Islet precursor cell (in vitro differentiated cells): ENCODE data around the gene ZNF3.
A peak's percentile ranks its signal among the peaks of the same experiment; 100 is the strongest.

ENCODE experiments used
- DNase-seq: peaks from one replicate; pipeline ENCODE4 v3.0.0-alpha.2; 2018

The ZNF3 gene

DNA sequence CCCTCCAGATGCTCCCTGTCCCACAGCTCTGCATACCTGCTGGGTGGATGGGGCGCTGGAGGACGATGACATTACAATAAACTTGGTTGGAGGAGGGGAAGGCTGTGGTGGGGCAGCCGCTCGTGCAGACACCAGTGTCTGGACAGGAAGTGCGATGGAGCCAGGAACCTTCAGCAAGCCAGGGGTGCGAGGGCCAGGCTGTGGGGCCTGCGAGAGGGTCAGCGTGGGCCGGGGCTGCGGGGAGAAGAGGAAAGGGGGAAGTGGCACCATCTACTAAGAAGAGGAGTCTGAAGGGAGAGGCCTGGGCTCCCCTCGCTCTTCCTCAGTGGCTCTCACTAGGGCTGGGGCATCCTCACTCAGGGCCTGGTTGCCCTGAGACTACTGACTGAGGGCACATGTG is 26.4 kb upstream of the ZNF3 start:
- DNase-seq, result no peak

DNA sequence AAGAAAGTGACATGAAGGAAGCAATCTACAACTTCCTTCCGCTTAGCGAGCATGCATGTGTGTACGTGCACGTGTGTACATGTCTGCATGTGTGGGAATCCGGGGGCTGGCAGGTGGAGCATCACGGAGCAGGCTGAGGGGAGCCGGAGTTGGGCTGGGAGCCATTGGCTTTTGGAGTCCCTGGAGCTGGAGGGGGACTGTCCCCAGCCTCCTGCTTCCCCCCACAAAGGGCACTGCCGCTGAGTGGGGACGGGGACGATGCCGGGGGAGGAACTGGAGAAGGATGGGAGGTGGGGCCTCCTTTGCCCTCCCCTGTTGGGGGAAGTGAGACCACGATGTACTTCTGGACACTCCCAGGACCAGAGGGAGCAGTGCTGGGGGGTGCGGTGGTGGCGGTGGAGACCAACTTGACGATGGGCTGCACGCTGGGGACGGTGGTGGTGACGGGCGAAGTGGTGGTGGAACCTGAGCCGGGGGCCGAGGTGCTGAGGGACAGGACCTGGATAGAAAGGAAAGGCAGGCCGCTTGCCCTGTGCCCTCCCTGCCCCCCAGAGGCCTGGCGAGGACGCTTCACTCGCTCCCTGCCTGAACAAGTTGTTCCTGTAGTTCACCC is 25.7 kb upstream of the ZNF3 start:
- no peak for DNase-seq

DNA sequence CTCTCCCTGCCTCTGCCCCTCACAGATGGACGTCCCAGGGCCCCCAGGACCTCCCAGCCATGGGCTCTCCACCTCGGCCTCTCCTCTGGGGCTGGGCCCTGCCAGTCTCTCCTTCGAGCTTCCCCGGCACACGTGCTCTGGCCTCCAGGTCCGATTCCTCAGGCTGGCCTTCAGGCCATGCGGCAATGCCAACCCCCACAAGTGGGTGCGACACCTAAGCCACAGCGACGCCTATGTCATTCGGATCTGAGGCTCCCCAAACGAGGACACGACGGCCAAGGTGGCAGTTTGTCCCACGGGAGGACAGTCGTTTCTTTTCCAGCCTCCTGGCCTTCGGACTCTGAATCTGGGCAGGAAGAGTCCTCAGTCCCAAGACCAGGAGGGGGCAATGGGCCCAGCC is 25.1 kb upstream of the ZNF3 start:
- DNase-seq, result no peak

DNA sequence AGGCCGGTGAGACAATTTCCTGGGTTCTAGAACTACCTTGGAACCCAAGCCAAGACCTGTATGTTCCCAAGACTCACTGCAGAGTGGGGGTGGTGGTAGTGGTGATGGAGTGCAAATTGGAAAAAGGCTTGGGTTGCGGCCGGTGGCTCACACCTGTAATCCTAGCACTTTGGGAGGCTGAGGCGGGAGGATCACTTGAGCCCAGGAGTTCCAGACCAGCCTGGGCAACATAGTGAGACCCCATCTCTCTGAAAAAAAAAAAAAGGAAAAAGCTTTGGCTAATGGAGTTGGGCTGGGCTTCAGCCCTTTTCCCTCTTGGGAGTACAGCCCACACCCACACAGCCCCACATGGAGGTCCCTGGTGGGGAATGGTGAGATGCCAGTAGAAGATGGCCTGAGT is 24.0 kb upstream of the ZNF3 start:
- no peak for DNase-seq

DNA sequence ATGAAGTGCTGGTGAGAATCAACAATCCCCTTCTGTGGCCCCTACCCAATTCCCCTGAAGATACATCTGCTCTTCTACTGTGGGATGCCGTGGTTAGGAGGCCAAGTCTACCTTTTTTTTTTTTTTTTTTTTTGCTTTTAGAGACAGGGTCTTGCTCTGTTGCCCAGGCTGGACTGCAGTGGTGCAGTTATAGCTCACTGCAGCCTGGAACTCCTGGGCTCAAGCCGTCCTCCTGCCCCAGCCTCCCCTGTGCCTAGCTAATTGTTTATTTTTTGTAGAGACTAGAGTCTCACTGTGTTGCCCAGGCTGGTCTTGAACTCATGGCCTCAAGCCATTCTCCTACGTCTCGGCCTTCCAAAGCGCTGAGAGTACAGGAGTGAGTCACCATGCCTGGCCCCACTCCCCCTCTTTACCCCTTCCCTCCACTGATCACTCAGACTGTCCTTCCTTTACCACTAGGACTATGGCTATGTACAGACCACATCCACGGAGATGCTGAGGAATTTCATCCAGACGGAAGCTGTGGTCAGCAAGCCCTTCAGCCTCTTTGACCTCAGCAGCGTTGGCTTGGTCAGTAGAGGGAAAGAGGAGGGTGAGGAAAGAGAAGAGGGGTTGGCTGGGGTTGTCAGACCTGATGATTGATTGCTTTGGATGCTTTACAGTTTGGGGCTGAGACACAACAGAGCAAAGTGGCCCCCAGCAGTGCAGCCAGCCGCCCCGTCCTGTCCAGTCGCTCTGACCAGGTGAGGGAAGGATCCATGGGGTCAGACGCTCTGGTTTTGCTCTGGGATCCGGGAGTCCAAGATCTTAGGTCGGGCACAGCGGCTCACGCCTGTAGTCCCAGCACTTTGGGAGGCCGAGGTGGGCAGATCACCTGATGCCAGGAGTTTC is 21.7 kb upstream of the ZNF3 start:
- peak; percentile 88 for DNase-seq

DNA sequence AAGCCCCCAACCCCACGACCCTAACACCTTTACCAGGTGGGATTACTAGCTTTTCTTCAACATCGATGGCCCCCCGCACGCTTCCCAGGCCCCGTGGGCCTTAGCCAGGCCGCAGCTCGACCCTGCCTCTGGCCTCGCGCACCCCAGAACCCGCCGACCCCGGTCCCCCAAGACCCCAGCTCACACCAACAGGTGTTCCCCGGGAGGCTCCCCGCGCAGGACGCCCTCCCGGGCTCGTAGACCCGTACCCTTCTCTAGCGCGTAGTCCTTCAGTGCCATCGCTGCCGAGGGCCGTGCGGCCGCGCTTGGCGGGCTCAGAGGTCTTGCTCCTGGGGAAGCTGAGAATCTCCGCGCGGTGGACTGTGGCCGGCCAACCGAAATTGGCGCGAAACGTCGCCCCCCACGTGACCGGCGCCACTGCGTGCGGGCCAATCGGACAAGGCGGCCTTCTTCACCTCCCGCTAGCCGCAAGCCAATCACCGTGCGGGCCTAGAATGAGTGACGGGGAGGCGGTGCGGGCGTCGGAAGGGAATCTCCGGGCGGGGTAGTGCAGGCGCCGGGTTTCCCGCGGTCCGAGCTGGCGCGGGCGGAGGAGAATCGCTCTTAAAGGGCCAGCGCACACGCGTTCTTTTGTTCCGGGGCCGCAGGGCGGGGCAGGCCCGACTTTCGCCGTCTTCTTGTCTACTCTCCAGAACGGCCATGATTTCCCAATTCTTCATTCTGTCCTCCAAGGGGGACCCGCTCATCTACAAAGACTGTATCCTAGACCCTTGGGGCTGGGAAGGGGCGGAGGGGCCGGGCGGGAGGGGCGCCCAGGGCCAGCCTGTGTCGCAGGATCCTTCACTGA is 19.7 kb upstream of the ZNF3 start, which contains the start of the genes AP4M1 and MCM7:
Gene AP4M1, plus strand, starts transcription at position 628 of the 847 bp plus-strand sequence. Its CDS starts 72 bp downstream, at position 700.
Gene MCM7, minus strand, starts transcription at position 382 of the 847 bp plus-strand sequence. Its CDS starts 103 bp downstream, at position 279.
- DNase-seq, result peak; percentile 99

DNA sequence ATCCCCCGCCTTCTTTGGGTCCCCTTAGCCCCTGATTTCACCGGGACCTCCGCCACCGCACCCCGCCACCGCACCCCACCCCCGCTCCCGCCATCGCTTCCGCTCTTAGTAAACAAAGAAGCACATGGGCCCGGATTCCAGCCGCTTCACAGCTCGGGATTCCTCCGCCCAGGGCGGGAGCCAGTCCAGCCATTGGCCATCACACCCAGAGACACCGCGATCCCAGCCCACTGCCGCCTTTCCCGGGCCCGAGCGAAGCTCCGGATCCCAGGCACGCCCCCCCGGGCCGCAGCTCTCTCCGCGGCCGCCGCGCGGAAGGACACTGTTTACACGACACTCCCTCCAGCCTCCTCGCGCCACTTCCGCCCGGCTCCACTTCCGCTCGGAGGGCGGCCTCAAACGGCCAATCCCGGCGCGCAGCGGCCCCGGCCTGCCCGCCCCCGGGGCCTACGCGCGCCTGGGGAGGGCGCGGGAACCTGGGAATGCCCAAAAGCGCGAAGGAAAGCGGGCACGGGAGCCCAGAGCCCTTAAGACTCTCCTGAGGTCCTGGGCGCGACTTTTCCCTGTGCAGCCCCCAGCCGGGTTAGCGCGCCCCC is 19.0 kb upstream of the ZNF3 start:
- DNase-seq, result peak; percentile 98

DNA sequence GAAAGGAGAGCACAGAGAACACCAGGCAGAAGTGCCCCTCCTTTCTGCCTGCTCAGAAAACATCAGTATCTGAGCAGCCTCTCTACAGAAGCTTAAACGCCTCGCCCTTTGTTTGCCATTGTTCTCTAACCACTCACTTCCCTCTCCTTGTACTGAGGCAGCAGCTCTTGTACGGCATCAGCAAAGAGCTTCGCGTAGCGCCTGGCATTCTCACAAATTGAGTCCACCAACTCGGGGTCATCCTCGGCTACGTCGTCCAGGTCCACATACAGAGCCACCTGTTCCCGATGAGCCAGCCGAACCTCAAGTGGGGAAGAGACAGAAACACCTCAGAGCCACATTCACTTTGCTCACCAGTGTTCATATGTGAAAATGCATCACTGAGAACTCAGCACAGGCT is 17.9 kb upstream of the ZNF3 start:
- DNase-seq, result no peak

DNA sequence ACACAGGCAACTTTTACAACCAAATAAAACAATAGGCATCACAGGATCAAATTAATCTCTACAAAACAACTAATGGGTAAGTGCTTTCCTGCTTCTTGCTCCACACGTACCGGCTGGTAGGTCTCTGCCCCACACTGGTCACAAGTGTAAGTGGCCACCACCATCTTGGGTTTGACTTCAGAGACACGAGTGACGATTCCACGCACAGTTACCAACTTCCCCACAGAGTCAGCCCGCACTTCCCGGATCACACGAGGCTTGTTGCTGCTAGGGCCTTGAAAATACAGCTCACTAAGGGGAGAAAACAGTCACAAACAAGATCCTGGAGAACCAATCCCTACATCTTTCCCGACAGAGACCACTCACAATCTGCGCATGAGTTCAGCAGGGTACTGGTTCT is 17.4 kb upstream of the ZNF3 start:
- no peak for DNase-seq

DNA sequence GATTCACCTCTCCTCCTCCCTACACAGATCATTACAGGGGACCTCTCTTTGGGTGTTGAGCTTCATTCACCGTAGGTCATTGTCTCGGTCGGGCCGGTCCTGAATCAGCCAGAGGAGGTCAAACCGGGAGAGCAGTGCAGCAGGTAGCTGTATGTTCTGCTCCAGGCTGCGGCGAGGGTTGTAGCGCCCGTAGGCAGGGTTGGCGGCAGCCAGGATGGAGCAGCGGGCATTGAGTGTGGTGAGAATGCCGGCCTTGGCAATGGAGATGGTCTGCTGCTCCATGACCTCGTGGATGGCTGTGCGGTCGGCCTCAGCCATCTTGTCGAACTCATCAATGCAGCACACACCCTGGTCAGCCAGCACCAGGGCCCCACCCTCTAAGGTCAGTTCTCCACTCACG is 14.2 kb upstream of the ZNF3 start:
- no peak for DNase-seq

DNA sequence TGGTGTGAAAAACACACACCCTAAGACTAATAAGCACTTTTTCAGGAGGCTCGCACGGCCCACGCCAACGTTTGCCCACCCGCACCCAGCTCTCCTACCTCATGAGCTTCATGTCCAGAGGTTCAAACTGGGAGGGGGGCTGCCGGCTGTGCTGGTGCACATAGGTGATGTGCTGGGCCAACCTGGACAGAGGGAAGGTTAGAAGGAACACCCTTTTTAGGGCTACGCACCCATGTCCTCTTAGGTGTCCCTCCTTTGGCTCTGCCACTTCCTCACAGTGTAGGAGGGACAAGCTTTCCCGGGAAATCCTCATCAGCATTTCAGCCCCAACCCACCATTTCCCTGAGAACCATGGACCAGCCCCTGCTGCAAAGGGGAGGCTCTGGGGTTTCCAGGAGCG is 13.8 kb upstream of the ZNF3 start:
- DNase-seq, result peak; percentile 47

DNA sequence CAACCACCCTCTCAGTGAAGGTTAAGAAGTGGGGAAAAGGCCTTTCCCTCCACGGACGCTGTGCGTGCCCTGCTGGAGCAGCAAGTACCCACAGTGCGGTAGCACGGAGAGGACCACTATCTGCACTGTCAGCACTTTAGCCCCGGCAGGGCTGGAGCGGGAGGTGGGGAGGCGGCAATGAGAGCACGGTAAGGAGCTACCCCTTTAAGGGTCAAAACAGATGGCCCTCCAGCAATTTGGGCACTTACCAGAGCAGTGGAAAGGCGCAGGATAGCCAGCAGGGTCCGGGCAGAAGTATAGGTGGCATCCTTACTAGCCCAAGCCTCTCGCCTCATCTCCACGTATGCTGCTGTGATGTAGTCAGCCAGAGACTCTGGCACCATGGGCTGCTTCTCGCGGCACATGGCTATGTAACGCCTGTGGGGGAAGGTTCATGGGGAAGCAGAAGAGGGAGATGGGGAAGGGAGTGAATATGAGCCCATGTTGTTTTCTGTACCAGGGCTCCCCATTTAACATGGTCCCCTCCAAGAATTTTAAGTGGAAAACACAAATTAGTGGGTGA is 12.5 kb upstream of the ZNF3 start:
- DNase-seq, result peak; percentile 50

DNA sequence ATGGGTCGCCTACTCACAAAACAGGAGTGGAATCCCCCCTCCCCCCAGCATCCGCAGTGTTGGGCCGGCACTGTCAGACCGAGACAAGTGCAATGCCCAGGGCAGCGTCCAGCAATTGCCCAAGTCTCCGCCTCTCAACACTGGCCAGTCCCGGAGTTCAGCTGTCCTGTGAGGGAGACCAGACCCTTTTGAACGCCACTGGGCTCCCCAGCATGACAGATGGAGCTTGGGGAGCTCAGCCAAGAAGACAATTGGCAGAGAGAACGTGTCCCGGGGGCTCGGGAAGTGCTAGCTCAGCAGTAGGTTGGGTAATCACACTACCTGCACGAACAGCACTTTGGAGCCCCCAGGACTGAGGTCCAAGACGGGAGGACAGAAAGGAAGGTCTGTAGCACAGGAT is 12.0 kb upstream of the ZNF3 start:
- peak; percentile 59 for DNase-seq

DNA sequence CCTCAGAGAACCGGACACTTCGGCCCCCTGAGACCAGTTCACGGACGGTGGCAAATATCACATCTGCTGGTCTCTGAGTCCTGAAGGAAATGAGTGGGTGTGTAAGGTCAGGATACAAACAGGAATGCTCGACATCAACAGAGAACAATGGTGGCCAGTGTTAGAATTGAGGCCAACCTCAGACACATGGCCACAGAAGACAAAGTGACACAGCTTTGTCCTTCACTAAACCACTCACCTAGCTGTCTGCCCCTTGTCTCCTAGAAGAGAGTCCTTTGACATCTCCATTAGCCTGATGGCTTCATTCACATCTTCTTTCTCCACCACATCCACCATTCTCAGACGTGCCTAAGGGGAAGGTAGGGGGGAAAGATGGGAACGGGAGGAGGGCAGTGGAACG is 11.5 kb upstream of the ZNF3 start:
- peak; percentile 44 for DNase-seq

DNA sequence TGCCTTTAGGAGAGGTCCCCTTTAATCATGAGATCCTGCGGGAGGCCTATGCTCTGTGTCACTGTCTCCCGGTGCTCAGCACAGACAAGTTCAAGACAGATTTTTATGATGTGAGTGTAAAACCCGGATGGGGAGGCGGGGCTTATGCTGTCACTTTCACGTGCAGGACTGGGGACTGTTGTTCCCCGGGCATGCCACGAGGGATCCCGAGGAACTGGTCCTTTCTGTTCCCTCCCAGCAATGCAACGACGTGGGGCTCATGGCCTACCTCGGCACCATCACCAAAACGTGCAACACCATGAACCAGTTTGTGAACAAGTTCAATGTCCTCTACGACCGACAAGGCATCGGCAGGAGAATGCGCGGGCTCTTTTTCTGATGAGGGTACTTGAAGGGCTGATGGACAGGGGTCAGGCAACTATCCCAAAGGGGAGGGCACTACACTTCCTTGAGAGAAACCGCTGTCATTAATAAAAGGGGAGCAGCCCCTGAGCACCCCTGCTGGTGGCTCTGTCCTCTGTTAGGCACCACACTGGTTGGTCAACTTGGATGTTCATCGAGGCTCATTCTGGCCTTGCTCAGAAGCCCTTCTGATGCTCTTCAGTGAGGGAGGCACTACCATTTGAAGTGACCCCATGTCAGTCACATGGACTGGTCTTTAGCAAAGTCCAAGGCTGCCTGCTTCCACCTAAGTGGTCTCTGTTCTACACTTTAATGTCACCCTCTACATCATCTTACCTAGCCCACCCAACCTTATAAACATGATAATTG is 10.1 kb upstream of the ZNF3 start:
- peak; percentile 77 for DNase-seq

DNA sequence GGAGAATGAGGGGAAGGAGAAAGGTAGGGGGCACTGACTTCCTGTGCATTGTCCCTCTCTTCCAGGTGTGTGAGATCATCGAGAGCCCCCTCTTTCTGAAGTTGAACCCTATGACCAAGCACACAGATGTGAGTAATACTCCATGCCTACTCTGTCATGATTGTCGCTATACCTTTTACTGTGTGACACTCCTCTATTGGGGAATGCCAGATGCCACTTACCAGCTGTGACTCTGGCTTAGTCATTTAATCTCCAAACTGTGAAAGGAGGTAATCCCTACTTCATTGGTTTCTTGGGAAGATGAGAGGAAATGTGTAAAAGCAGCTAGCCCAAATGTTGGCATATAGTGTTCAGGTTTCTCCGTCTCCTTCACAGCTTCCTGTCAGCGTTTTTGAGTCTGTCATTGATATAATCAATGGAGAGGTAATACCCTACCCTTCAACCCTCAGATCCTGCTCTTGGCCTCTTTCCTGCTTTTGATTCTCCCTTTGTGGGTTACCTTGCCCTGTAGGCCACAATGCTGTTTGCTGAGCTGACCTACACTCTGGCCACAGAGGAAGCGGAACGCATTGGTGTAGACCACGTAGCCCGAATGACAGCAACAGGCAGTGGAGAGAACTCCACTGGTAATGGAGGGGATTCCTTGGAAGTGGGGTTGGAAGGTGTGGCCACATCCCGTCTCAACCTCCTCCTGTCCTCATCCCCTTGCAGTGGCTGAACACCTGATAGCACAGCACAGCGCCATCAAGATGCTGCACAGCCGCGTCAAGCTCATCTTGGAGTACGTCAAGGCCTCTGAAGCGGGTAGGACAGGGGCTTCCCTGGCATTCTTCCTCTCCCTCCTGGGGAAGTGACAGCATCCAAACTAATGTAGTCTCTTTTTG is 9.2 kb upstream of the ZNF3 start:
- DNase-seq, result peak; percentile 53

DNA sequence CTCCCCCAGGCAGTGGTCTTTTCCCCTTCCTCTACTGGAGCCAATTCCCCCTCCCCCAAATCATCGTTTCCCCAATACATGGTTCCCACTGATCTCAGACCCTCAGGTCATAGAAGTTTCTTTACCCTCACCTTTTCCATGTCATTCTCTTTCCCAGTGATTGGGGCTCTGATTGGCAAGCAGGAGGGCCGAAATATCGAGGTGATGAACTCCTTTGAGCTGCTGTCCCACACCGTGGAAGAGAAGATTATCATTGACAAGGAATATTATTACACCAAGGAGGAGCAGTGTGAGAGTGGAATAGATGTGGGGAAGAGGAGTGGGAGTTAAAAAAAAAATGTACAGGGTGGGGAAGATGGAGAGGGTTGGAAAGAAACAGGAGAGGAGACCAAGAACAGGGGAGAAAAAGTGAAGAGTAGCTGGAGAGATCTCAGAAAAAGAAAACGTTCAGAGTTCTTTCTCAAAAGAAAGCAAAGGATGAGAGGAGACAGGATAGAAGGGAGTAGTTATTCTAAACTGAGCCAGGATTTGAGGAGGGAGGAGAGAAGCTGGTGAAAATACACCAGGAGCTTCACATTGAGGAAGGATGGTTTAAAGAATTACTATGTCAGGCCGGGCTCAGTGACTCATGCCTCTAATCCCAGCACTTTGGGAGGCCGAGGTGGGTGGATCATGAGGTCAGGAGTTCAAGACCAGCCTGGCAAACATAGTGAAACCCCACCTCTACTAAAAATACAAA is 8.1 kb upstream of the ZNF3 start:
- no peak for DNase-seq

DNA sequence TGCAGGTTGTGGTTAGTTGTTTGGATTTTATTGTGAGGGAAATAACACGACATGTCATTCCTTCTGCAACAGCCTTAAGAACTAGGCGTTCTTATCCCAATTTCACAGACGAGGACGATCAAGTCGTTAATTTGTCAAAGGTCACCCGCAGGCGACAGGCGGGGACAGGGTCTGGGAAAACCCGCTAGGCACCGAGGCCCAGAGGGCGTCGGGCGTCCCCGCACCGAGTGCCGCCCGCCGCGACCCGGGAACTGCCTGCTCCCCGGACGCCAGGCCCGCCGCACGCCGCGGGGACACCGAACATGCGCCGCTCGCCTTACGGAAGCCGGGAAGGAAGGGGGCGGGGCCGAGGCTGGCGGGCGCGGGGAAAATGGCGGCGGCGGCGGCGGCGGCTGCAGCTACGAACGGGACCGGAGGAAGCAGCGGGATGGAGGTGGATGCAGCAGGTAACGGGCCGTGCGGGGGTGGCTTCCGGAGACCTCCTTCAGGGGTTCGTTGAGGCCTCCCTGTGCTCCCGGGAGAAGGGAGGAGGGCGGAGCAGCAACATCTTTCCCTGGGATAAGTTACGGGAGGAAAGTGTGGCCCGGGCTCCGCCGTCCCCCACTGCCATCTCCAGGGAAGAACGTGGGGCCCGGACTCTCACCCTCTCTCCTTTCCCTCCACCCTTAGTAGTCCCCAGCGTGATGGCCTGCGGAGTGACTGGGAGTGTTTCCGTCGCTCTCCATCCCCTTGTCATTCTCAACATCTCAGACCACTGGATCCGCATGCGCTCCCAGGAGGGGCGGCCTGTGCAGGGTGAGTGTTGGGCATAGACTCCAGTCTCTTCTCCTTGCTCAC is 7.3 kb upstream of the ZNF3 start, which contains the start of gene COPS6:
Gene COPS6, plus strand, starts transcription at position 349 of the 837 bp plus-strand sequence. Its CDS starts 22 bp downstream, at position 371.
- peak; percentile 81 for DNase-seq

DNA sequence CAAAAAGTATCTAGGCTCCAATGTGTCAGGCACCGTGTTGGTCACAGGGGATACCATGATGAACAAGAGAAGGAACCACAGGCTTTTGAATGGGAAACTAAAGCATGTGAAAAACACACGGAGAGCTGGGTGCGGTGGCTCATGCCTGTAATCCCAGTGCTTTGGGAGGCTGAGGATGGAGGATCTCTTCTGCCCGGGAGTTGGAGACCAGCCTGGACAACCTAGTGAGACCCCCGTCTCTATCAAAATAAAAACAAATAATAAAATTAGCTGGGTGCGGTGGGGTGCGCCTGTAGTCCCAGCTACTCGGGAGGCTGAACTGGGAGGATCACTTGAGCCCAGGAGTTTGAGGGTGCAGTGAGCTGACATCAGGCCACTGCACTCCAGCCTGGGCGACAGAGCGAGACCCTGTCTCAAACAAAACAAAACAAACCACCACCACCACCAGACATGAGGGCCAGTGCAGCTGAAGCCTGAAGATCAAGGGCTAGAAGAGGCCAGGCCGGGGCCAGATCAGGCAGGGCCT is 6.6 kb upstream of the ZNF3 start:
- DNase-seq, result no peak
